Upper lobe of left lung (tissue), 6 donors: ENCODE measurements around the gene THOP1. TPM values are rescaled to one million over a fixed set of nuclear protein-coding genes. Genes with fewer than 3 reads are reported as not detected.

ENCODE experiments used
- ATAC-seq, 2 donors: fragments of 200-7000 bp; cut with Tn5 transposase; one replicate each; pipeline ENCODE4 v1.9.1; 2022; ENCODE audit warnings: mild to moderate bottlenecking in 2 of 2, moderate library complexity in 2 of 2; ENCODE audit not compliant: low FRiP score in 2 of 2
- DNase-seq, 2 donors: peaks; one replicate each; pipeline ENCODE4 v3.0.0-alpha.2; 2019 to 2020
- H3K27ac ChIP-seq, 4 donors: fragments of 200-600 bp; sonication (generic); one replicate each; pipeline ENCODE4 v1.5.1; 2016 to 2019
- H3K27me3 ChIP-seq, 4 donors: fragments of 200-600 bp; sonication (generic); one replicate each; pipeline ENCODE4 v1.5.1; 2017 to 2019
- H3K36me3 ChIP-seq, 4 donors: fragments of 200-600 bp; sonication (generic); one replicate each; pipeline ENCODE4 v1.5.1; 2016 to 2019
- H3K4me1 ChIP-seq, 4 donors: fragments of 200-600 bp; sonication (generic); one replicate each; pipeline ENCODE4 v1.5.1; 2018 to 2019
- H3K4me3 ChIP-seq, 4 donors: fragments of 200-600 bp; sonication (generic); one replicate each; pipeline ENCODE4 v1.5.1; 2017 to 2019; ENCODE audit warnings: mild to moderate bottlenecking in 2 of 4, moderate library complexity in 1 of 4
- H3K9me3 ChIP-seq, 4 donors: fragments of 200-600 bp; sonication (generic); one replicate each; pipeline ENCODE4 v1.5.1; 2018 to 2019
- CTCF ChIP-seq, 6 experiments: fragments of 450-650 bp in 4 of 6; fragments of 200-600 bp in 2 of 6; sonication (generic) in 2 of 6; IDR thresholded peaks; one replicate each; pipeline ENCODE4 v1.5.1; 2016 to 2019; ENCODE audit warnings: antibody characterized with exemption in 6 of 6
- EP300 ChIP-seq, 4 donors: sonication (generic); formaldehyde crosslinking; IDR thresholded peaks; one replicate each; pipeline ENCODE4 v1.5.1; 2017; ENCODE audit warnings: antibody characterized with exemption in 4 of 4, control low read depth in 2 of 4
- POLR2A ChIP-seq, 4 donors: fragments of 450-650 bp; IDR thresholded peaks; one replicate each; pipeline ENCODE4 v1.5.1; 2016 to 2017; ENCODE audit warnings: antibody characterized with exemption in 4 of 4, mild to moderate bottlenecking in 2 of 4
- POLR2AphosphoS5 ChIP-seq, 2 donors: sonication (generic); formaldehyde crosslinking; IDR thresholded peaks; one replicate each; pipeline ENCODE4 v1.5.1; 2017; ENCODE audit warnings: antibody characterized with exemption in 2 of 2
- whole genome bisulfite sequencing, 2 donors: methylation state at CpG; one replicate each; pipeline ENCODE4 v1.1.5; 2017 to 2018; 5-methylcytosine and 5-hydroxymethylcytosine counted together
- total RNA-seq, 6 donors: library from RNA; depleted of rRNA in 4 of 6; stranded (reverse); fragments of >200 nt in 4 of 6; gene quantifications; one replicate each; pipeline versions ENCODE4 v1.1.0 to v1.2.1, GENCODE V29; 2016 to 2021
- donor health status: DM: no; HTN: no; CAD: no; lungs with moderate emphysema.
- donor health status: DM: no; HTN: yes; CAD: no; lungs with severe emphysema.

The THOP1 gene
- total RNA-seq, 6 donors from 2014 or later: 28.7 to 62.3 (median 43.1) TPM

DNA sequence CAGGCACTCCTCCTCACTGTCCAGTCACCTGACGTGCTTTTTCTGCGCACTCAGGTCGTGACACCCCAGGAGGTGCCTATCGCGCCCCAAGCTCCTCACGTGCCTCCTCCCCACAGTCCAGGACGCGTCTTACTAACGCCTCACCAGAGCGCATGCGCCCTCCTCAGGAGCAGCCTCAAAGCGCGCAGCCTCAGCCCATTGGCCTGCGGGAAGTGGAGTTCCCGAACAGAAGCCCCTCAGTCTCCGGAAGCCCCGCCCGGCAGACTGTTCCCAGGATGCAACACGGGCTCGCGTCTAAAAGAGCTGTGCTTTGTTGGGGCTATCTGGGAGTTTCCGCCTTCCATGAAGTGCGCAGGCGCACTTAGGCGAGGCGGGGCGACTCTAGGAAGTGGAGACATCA is 73.6 kb downstream of the THOP1 start:
- Histone ChIP-seq H3K4me1 (no peaks in the 10 kb centered on the region), H3K9me3 (peaks cover 22 to 61% (median 36%) of the 10 kb centered on the region in 4 donors), H3K36me3 (peaks cover 0 to 13% (median 2%) of the 10 kb centered on the region in 4 donors), H3K27ac (no peak overlapping the region), H3K27me3 (no peaks in the 10 kb centered on the region), H3K4me3 (no peak overlapping the region)
- peak in 1 of 2 donors; percentile 63 for DNase-seq
- ATAC-seq: peak in 1 of 2 donors; percentile 61
- 79 to 86% methylated on average over 27 of the region's 27 CpGs for WGBS, 2 donors
- TF ChIP-seq POLR2A (IDR thresholded peaks at IDR 0.05): no peak

DNA sequence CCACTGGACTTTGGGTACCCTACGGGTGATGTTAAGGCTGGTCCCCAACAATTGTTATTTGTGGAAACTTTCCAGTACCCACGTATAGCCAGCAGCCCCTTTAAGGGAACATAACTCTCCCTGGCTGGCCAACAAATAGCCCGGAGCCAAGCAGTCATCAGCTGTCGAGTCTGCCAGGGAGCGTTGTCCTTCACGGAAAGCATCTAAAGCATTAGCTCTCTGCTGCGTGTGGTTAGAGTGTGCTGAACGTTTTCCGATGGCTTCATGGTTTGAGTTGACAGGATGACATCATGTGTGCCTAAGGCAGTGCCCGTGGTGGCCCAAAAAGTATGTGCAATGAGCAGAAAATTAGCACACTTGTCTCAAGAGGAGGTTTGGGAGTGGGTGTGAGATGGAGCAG is 78.5 kb downstream of the THOP1 start:
- no peak for TF ChIP-seq CTCF (IDR thresholded peaks at IDR 0.05)
- no peak for TF ChIP-seq POLR2AphosphoS5 (IDR thresholded peaks at IDR 0.05)
- TF ChIP-seq EP300 (IDR thresholded peaks at IDR 0.05): no peak
- TF ChIP-seq POLR2A (IDR thresholded peaks at IDR 0.05): no peak
- Histone ChIP-seq H3K36me3 (no peaks in the 10 kb centered on the region), H3K4me1 (no peaks in the 10 kb centered on the region), H3K9me3 (peaks cover 0 to 13% (median 1%) of the 10 kb centered on the region in 4 donors), H3K27me3 (no peaks in the 10 kb centered on the region), H3K4me3 (no peak overlapping the region), H3K27ac (no peak overlapping the region)
- 77% methylated on average over 9 to 10 of the region's 10 CpGs for WGBS, 2 donors
- ATAC-seq (no peak), DNase-seq (no peak)

Other genes with a start within 250 kb of the THOP1 start
- 1 to 10 TPM; 3.5 to 7.7 (median 7.1) TPM for gene GNG7, start 82.8 kb upstream of the THOP1 start, total RNA-seq
- 1 to 10 TPM in 1 of 6 donors, under 1 TPM in 2, not detected in 3; 0.15 to 1.3 (median 0.81) TPM for gene DIRAS1, start 64.1 kb upstream of the THOP1 start, total RNA-seq
- 10 to 100 TPM; 12.6 to 48.2 (median 30.6) TPM for gene SLC39A3, start 45.5 kb upstream of the THOP1 start, total RNA-seq
- gene SGTA, start 2.2 kb upstream of the THOP1 start, total RNA-seq: 10 to 100 TPM; 34.3 to 56.4 (median 46.1) TPM
- gene ZNF554, start 34.4 kb downstream of the THOP1 start, total RNA-seq: 10 to 100 TPM in 1 of 6 donors, 1 to 10 TPM in 5; 3.2 to 11.5 (median 6.7) TPM
- 1 to 10 TPM; 3.3 to 7.5 (median 5.8) TPM for gene ZNF555, start 56.0 kb downstream of the THOP1 start, total RNA-seq
- gene ZNF556, start 81.8 kb downstream of the THOP1 start, total RNA-seq: not detected
- gene ZNF57, start 115.4 kb downstream of the THOP1 start, total RNA-seq: 1 to 10 TPM; 5.2 to 9.8 (median 6.1) TPM
- 1 to 10 TPM; 3.1 to 7.3 (median 4.6) TPM for gene ZNF77, start 159.5 kb downstream of the THOP1 start, total RNA-seq
- gene TLE6, start 192.1 kb downstream of the THOP1 start, total RNA-seq: 10 to 100 TPM in 2 of 6 donors, 1 to 10 TPM in 4; 4.1 to 49.2 (median 5.4) TPM
- gene TLE2, start 243.8 kb downstream of the THOP1 start, total RNA-seq: 100 to 1,000 TPM in 1 of 6 donors, 10 to 100 TPM in 5; 35.0 to 115 (median 56.0) TPM